Mucosa of rectum (tissue), 2 donors: Measurements from ENCODE around the gene TMTC1.
A peak's percentile ranks its signal among the peaks of the same experiment; 100 is the strongest.
"Not testable (repeated sequence)": the region's sequence is repeated elsewhere in the genome, so short reads cannot be mapped to it uniquely, and the experiment has no call there.

ENCODE experiments used
- H3K27ac ChIP-seq, 2 donors: one replicate each; pipeline ENCODE4 v1.7.0; 2013; ENCODE audit warnings: inconsistent platforms in 2 of 2, low read depth in 2 of 2, low read length in 2 of 2
- H3K27me3 ChIP-seq, 2 donors: one replicate each; pipeline ENCODE4 v1.7.0; 2013; ENCODE audit warnings: low read length in 2 of 2; ENCODE audit not compliant: control insufficient read depth in 2 of 2, insufficient read depth in 2 of 2
- H3K36me3 ChIP-seq, 2 donors: one replicate each; pipeline ENCODE4 v1.7.0; 2013; ENCODE audit warnings: low read length in 2 of 2; ENCODE audit not compliant: control insufficient read depth in 2 of 2, insufficient read depth in 2 of 2
- H3K4me1 ChIP-seq, 2 donors: one replicate each; pipeline ENCODE4 v1.7.0; 2013; ENCODE audit warnings: low read length in 2 of 2, mild to moderate bottlenecking in 1 of 2; ENCODE audit not compliant: control insufficient read depth in 2 of 2, insufficient read depth in 2 of 2
- H3K4me3 ChIP-seq, 2 donors: one replicate each; pipeline ENCODE4 v1.7.0; 2013; ENCODE audit warnings: low read length in 2 of 2
- H3K9ac ChIP-seq, 2 donors: one replicate each; pipeline ENCODE4 v1.7.0; 2013; ENCODE audit warnings: low read length in 2 of 2, low read depth in 1 of 2, mild to moderate bottlenecking in 1 of 2
- H3K9me3 ChIP-seq, 2 donors: one replicate each; pipeline ENCODE4 v1.7.0; 2013; ENCODE audit warnings: low read length in 2 of 2; ENCODE audit not compliant: control insufficient read depth in 2 of 2
- donor health status: healthy.
- donor health status: Normal muscosa, but diverticular disease.

Gene TMTC1

GRCh38 chr12:29783773-29784666 is at the start of gene TMTC1:
Gene TMTC1, minus strand, starts transcription at chr12:29783942. Its CDS starts 191 bp downstream, at chr12:29783751.
- Histone ChIP-seq H3K9me3 (no peaks in the 10 kb centered on the region), H3K27ac (peak within 1 kb of the TSS; percentile 57 to 64), H3K27me3 (peaks cover 2 to 3% of the 10 kb centered on the region in 2 donors), H3K9ac (peak within 1 kb of the TSS in 1 of 2 donors; percentile 47), H3K36me3 (no peaks in the 10 kb centered on the region), H3K4me1 (no peaks in the 10 kb centered on the region), H3K4me3 (peak within 1 kb of the TSS; percentile 60 to 61)

DNA sequence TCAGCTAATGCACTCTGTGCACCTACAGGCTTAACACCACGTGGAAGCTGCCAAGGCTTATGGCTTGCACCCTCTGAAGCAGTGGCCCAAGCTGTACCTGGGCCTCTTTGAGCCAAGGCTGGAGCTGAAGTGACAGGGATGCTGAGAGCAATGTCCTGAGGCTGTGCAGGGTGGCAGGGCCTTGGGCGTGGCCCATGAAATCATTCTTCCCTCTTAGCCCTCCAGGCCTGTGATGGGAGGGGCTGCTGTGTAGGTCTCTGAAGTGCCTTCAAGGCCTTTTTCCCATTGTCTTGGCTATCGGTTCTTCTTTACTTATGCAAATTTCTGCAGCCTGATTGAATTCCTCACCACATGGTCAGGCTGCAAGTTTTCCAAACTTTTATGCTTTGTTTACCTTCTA is 47.4 kb upstream of the TMTC1 start:
- no peaks in the 10 kb centered on the region for H3K4me1 ChIP-seq
- H3K4me3 ChIP-seq: no peak overlapping the region
- no peaks in the 10 kb centered on the region for H3K36me3 ChIP-seq
- H3K27me3 ChIP-seq: no peaks in the 10 kb centered on the region
- H3K27ac ChIP-seq: no peak overlapping the region
- no peaks in the 10 kb centered on the region for H3K9me3 ChIP-seq
- no peak overlapping the region for H3K9ac ChIP-seq

- H3K27ac ChIP-seq: no peak overlapping the region
- no peaks in the 10 kb centered on the region for H3K4me1 ChIP-seq
- no peak overlapping the region for H3K9ac ChIP-seq
- H3K27me3 ChIP-seq: no peaks in the 10 kb centered on the region
- H3K36me3 ChIP-seq: no peaks in the 10 kb centered on the region
- H3K4me3 ChIP-seq: no peak overlapping the region
- H3K9me3 ChIP-seq: no peaks in the 10 kb centered on the region
Observed at GRCh38 chr12:29830391-29830790, 46.6 kb upstream of the TMTC1 start.

DNA sequence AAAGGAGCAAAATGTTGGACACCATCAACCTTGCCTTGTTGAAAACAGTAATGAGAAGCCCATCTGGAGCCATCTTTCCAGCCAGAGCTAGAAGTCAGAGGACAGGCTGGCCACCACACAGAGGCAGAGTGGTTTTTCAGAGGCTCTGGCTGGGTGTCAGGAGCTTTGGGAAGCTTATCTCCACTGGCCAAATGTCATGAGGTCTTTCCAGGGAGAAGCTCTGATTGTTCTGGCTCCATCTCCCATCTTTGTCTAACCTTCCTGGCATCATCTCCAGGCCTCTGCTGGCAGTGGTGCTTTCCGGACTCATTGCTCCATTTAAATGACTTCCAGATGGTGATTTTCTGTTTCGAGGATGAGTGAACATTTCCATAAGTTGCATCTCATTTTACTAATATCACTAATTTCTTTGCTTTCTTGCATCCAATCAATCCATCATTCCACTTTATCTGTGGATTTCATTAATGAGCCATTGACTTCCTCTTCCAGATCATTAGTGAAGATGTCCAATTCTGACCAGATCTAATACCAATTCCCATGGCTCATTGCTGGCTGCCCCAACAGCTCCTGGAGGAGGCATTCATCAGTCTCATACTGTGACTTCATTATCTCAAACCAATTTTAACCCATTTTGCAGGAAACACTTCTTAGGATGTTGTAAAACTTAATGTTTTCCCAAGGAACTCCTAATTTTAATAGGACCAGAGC is 35.3 kb upstream of the TMTC1 start:
- Histone ChIP-seq H3K9me3 (no peaks in the 10 kb centered on the region), H3K27ac (no peak overlapping the region), H3K27me3 (no peaks in the 10 kb centered on the region), H3K9ac (no peak overlapping the region), H3K36me3 (no peaks in the 10 kb centered on the region), H3K4me1 (no peaks in the 10 kb centered on the region), H3K4me3 (no peak overlapping the region)

- H3K9me3 ChIP-seq: no peaks in the 10 kb centered on the region
- no peak overlapping the region for H3K9ac ChIP-seq
- no peak overlapping the region for H3K27ac ChIP-seq
- no peaks in the 10 kb centered on the region for H3K36me3 ChIP-seq
- no peaks in the 10 kb centered on the region for H3K27me3 ChIP-seq
- no peak overlapping the region for H3K4me3 ChIP-seq
- H3K4me1 ChIP-seq: no peaks in the 10 kb centered on the region
Observed at GRCh38 chr12:29816874-29817725, 33.4 kb upstream of the TMTC1 start.

DNA sequence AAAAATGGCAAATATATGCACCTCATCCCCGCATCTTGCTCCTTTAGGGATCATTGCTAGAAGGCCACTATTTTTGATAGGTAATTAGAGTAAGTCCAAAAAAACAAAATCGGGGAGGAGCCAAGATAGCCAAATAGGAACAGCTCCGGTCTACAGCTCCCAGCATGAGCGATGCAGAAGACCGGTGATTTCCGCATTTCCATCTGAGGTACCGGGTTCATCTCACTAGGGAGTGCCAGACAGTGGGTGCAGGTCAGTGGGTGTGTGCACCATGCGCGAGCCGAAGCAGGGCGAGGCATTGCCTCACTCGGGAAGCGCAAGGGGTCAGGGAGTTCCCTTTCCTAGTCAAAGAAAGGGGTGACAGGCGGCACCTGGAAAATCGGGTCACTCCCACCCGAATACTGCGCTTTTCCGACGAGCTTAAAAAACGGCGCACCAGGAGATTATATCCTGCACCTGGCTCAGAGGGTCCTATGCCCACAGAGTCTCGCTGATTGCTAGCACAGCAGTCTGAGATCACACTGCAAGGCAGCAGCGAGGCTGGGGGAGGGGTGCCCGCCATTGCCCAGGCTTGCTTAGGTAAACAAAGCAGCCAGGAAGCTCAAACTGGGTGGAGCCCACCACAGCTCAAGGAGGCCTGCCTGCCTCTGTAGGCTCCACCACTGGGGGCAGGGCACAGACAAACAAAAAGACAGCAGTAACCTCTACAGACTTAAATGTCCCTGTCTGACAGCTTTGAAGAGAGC is 26.0 kb upstream of the TMTC1 start:
- not testable (repeated sequence) for H3K9me3 ChIP-seq, H3K4me1 ChIP-seq, H3K27me3 ChIP-seq, H3K27ac ChIP-seq, H3K4me3 ChIP-seq, H3K36me3 ChIP-seq, H3K9ac ChIP-seq

- Histone ChIP-seq H3K9ac (no peak overlapping the region), H3K9me3 (no peaks in the 10 kb centered on the region), H3K36me3 (no peaks in the 10 kb centered on the region), H3K4me3 (no peak overlapping the region), H3K27ac (no peak overlapping the region), H3K27me3 (no peaks in the 10 kb centered on the region), H3K4me1 (no peaks in the 10 kb centered on the region)
Observed at GRCh38 chr12:29807129-29807528, 23.4 kb upstream of the TMTC1 start.

DNA sequence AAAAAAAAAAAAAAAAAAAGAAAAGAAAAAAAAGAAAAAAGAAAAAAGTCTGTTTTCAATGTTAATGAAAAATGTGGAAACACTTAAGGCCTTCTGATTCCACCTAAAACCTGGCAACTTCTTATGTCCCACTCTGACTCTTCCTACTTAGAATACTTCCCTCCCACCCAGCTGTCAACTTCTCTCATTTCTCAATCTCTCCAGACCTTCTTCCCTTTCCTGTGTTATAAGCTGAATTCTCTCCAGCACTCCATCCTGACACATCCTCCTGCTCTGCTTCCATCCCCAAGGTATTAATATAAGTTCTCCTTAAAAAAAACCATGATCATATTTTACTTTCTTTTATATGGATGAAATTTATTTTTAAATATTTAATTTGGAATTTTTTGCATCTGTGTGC is 20.3 kb upstream of the TMTC1 start:
- Histone ChIP-seq H3K4me3 (no peak overlapping the region), H3K36me3 (no peaks in the 10 kb centered on the region), H3K9me3 (no peaks in the 10 kb centered on the region), H3K27me3 (no peaks in the 10 kb centered on the region), H3K9ac (no peak overlapping the region), H3K27ac (no peak overlapping the region), H3K4me1 (no peaks in the 10 kb centered on the region)

DNA sequence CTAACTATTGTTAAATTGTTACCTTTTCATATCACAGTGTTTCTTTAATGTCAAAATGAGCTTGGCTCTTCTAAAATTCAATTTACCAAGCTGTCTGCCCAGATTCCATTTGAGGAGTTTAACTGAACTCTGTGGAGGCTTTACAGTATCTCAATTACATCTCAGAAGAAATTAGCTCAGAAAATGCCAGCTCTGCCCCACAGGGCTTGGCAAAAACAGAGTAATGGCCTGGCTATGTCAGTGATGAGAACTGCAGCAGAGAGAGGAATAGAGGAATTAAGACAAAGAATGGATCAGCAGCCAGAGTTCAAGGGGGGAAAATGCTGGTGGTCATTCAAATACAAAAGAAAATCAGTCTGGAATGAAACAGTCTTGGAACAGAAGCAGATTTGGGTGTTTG is 15.8 kb upstream of the TMTC1 start:
- Histone ChIP-seq H3K27ac (no peak overlapping the region), H3K4me1 (no peaks in the 10 kb centered on the region), H3K4me3 (no peak overlapping the region), H3K9me3 (no peaks in the 10 kb centered on the region), H3K36me3 (no peaks in the 10 kb centered on the region), H3K27me3 (no peaks in the 10 kb centered on the region), H3K9ac (no peak overlapping the region)
